ENCODE measurements around the gene POU2F1. TPM values are rescaled to one million over a fixed set of nuclear protein-coding genes. Genes with fewer than 3 reads are reported as not detected.

The POU2F1 gene
- polyA plus RNA-seq, 1 donor (not counting 4 experiments of a cell fraction or from before 2014, with no cell fraction given) = 3.2 TPM

- Histone ChIP-seq H3K36me3 (ENCODE audit: control insufficient read depth in 2 of 2, extremely low read depth in 1 of 2, insufficient read depth in 2 of 2, low read length in 2 of 2) (no peaks in the 10 kb centered on the region), H3K4me1 (ENCODE audit: control insufficient read depth, extremely low read depth, insufficient read depth, low read length) (peaks cover 6% of the 10 kb centered on the region), H3K9me1 (ENCODE audit: control insufficient read depth, extremely low read depth, insufficient read depth, low read length) (no peaks in the 10 kb centered on the region), H3K27ac (ENCODE audit: control insufficient read depth, insufficient read depth, low read length) (no peak overlapping the region), H2AFZ (ENCODE audit: control insufficient read depth, low read length) (no peak overlapping the region), H3K79me2 (ENCODE audit: control insufficient read depth, insufficient read depth, low read length) (no peaks in the 10 kb centered on the region), H3K27me3 (ENCODE audit: control insufficient read depth, extremely low read depth, insufficient read depth, low read length) (no peaks in the 10 kb centered on the region), H3K9me3 (ENCODE audit: control insufficient read depth, low read depth, low read length) (no peaks in the 10 kb centered on the region), H3K4me3 (ENCODE audit: control insufficient read depth in 2 of 3, extremely low read depth in 1 of 3, insufficient read depth in 2 of 3, low read depth in 1 of 3, low read length in 3 of 3) (no peak overlapping the region), H3K9ac (ENCODE audit: control insufficient read depth, extremely low read depth, insufficient read depth, low read length) (no peak overlapping the region), H4K20me1 (ENCODE audit: control insufficient read depth, extremely low read depth, insufficient read depth, low read length) (no peaks in the 10 kb centered on the region), H3K4me2 (ENCODE audit: control insufficient read depth, extremely low read depth, insufficient read depth, low read depth, low read length) (no peak overlapping the region)
- FAIRE-seq = no peak
- dilution Hi-C loops (cut with MboI; ENCODE audit: extremely low pct_ligation_motif_present, low sequenced_read_pairs) = no loop called here
- no peak for DNase-seq (ENCODE audit: low read depth, low spot score)
- TF ChIP-seq EZH2 (IDR thresholded peaks at IDR 0.05; ENCODE audit: low read length) = no peak
- no peak for TF ChIP-seq CTCF (optimal IDR thresholded peaks at IDR 0.05 in 1 of 3, IDR thresholded peaks at IDR 0.05 in 1 of 3, conservative IDR thresholded peaks at IDR 0.05 in 1 of 3; ENCODE audit: extremely low read depth in 1 of 3, insufficient read depth in 2 of 3, low read length in 3 of 3)
These were observed 3.9 kb upstream of the POU2F1 start for GRCh38 chr1:167216809-167217208.

- FAIRE-seq = no peak
- peak overlapping the region; percentile 96 for H3K9ac ChIP-seq (ENCODE audit: control insufficient read depth, extremely low read depth, insufficient read depth, low read length)
- peak overlapping the region; percentile 96 for H2AFZ ChIP-seq (ENCODE audit: control insufficient read depth, low read length)
- peaks cover 10% of the 10 kb centered on the region for H3K4me1 ChIP-seq (ENCODE audit: control insufficient read depth, extremely low read depth, insufficient read depth, low read length)
- no peak for DNase-seq (ENCODE audit: low read depth, low spot score)
- TF ChIP-seq CTCF (optimal IDR thresholded peaks at IDR 0.05 in 1 of 3, IDR thresholded peaks at IDR 0.05 in 1 of 3, conservative IDR thresholded peaks at IDR 0.05 in 1 of 3; ENCODE audit: extremely low read depth in 1 of 3, insufficient read depth in 2 of 3, low read length in 3 of 3) (no peak), EZH2 (IDR thresholded peaks at IDR 0.05; ENCODE audit: low read length) (no peak)
- no peaks in the 10 kb centered on the region for H3K27me3 ChIP-seq (ENCODE audit: control insufficient read depth, extremely low read depth, insufficient read depth, low read length)
- no peaks in the 10 kb centered on the region for H3K9me1 ChIP-seq (ENCODE audit: control insufficient read depth, extremely low read depth, insufficient read depth, low read length)
- H3K4me3 ChIP-seq (ENCODE audit: control insufficient read depth in 2 of 3, extremely low read depth in 1 of 3, insufficient read depth in 2 of 3, low read depth in 1 of 3, low read length in 3 of 3) = peak overlapping the region; percentile 64 to 87 (median 83)
- H3K36me3 ChIP-seq (ENCODE audit: control insufficient read depth in 2 of 2, extremely low read depth in 1 of 2, insufficient read depth in 2 of 2, low read length in 2 of 2) = no peaks in the 10 kb centered on the region
- H3K4me2 ChIP-seq (ENCODE audit: control insufficient read depth, extremely low read depth, insufficient read depth, low read depth, low read length) = peak overlapping the region; percentile 77
- H3K9me3 ChIP-seq (ENCODE audit: control insufficient read depth, low read depth, low read length) = no peaks in the 10 kb centered on the region
- peak overlapping the region; percentile 98 for H3K27ac ChIP-seq (ENCODE audit: control insufficient read depth, insufficient read depth, low read length)
- H3K79me2 ChIP-seq (ENCODE audit: control insufficient read depth, insufficient read depth, low read length) = peaks cover 14% of the 10 kb centered on the region
- H4K20me1 ChIP-seq (ENCODE audit: control insufficient read depth, extremely low read depth, insufficient read depth, low read length) = no peaks in the 10 kb centered on the region
- dilution Hi-C loops (cut with MboI; ENCODE audit: extremely low pct_ligation_motif_present, low sequenced_read_pairs) = no loop called here
These were observed 1.5 kb upstream of the POU2F1 start for GRCh38 chr1:167219194-167219593.
